Dermis microvascular lymphatic vessel endothelial cell (primary cell): ENCODE data around the gene NCEH1. TPM values are rescaled to one million over a fixed set of nuclear protein-coding genes. Genes with fewer than 3 reads are reported as not detected.
A peak's percentile ranks its signal among the peaks of the same experiment; 100 is the strongest.
"Not testable (repeated sequence)": the region's sequence is repeated elsewhere in the genome, so short reads cannot be mapped to it uniquely, and the experiment has no call there.

Experiments used
- DNase-seq, 2 donors: peaks; one replicate each; pipeline versions ENCODE4 v3.0.0 to v3.0.0-alpha.2; 2010; ENCODE audit warnings: low read depth in 2 of 2
- total RNA-seq: library from RNA; depleted of rRNA; stranded (reverse); fragments of >200 nt; gene quantifications from 2 replicates; pipeline ENCODE4 v1.2.1, GENCODE V29; 2014

The NCEH1 gene, protein sequence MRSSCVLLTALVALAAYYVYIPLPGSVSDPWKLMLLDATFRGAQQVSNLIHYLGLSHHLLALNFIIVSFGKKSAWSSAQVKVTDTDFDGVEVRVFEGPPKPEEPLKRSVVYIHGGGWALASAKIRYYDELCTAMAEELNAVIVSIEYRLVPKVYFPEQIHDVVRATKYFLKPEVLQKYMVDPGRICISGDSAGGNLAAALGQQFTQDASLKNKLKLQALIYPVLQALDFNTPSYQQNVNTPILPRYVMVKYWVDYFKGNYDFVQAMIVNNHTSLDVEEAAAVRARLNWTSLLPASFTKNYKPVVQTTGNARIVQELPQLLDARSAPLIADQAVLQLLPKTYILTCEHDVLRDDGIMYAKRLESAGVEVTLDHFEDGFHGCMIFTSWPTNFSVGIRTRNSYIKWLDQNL
- 3.2 and 4.4 TPM in 2 replicates for total RNA-seq

DNA sequence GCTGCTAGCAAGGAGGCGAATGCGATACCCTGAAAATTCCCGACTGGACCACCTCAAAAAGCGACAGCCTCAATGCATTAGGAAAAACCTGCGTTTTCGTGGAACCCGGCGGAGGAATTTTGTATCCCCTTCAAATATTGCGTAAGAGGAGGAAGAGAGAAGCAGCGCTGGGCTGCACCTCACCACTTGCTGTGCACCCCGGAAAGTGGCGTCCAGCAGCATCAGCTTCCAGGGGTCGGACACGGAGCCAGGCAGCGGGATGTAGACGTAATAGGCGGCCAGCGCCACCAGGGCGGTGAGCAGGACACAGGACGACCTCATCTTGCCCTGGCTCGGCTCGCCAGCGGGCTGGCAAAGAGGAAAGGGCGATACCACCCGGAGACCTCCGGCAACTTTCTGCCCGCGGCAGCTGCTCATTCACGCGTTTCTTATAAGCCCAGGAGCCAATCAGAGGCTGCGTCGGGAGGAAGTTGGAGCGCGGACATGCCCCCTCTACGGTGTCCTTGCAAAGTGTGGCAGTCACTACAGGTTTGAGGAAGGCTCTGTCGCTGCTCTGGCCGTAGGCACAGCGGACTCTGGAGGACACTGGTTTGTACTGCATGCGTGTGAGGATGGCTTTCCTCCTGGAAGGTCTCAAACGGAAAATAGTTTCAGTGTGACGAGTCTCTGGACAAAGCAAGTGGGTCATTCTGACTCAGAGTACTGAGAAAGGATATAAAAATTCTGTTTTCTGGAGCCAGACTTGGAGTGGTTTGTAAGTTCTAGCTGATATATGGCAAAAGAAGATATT, at the start of gene NCEH1:
Gene NCEH1 (minus strand): TSS at position 404 of the 790 bp plus-strand sequence. CDS start 83 bp downstream, at position 321.
- DNase-seq: peak; percentile 93 to 97

DNA sequence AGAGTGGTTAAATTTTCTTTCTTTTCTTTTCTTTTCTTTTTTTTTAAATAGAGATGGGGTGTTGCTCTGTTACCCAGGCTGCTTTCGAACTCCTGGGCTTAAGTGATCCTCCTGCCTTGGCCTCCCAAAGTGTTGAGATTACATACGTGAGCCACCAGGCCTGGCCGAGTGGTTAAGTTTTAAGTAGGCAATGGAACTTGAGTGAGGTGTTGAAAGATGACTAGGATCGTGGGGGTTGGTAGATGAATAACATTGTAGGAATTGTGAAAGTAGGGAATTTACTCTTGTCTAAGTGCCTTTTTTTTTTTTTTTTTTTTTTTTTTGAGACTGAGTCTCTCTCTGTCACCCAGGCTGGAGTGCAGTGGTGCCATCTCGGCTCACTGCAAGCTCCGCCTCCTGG, 49.5 kb upstream of the NCEH1 start:
- not testable (repeated sequence) for DNase-seq

DNA sequence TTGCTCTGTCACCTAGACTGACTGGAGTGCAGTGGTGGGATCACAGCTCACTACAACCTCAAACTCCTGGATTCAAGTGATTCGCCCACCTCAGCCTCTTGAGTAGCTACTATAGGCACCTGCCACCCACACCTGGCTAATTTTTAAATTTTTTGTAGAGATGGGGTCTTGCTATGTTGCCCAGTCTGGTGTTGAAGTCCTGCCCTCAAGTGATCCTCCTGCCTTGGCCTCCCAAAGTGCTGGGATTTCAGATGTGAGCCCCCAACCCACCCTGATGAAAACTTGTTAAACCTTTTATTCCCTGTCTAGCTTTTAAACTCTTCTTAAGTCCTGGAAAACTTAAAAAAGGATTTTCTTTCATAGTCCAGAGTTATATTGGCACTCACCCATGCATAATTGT, 42.3 kb upstream of the NCEH1 start:
- DNase-seq: no peak

DNA sequence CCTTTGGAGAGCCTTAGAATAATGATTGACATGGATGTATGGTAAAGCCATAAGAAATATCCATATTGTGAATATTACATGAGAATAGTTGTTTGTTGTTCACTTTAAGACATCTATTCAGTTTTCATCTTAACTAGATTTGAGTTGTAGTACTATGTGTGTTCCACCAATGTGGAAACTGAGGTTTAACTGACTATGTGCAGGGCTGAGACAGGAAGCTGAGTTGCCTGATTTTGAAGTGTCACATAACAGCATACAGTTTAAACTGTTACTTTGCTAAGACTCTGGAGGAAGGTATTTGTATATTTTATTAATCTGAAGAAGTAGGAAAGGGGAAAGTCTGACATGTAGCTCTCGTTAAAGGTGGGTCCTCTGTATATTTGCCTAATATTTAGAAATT, 41.8 kb upstream of the NCEH1 start:
- no peak for DNase-seq

DNA sequence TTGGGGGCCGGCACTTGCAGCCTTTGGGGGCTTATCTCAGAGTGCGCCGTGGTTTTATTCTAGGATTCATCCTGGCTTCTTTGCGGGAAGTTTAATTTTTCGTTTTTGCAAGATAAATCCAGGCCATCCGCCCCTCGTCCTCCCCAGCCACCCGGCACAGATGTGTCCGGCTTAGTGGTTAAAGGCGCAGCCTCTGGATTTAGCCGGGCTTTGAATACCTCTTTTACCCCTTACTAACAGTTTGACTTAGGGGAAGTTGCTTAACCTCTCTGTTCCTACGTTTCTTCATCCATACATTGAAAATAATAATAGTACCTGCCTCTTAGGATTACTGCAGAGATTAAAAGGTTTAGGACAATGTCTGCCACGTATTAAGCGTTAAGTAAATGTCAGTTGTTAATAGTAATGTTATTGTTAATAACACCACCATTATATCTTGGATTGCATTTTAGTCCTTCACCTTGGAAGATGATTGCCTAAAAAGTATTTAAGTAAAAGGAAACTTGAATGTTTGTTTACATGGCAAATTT, 40.4 kb upstream of the NCEH1 start:
- peak in 1 of 2 donors; percentile 40 for DNase-seq

DNA sequence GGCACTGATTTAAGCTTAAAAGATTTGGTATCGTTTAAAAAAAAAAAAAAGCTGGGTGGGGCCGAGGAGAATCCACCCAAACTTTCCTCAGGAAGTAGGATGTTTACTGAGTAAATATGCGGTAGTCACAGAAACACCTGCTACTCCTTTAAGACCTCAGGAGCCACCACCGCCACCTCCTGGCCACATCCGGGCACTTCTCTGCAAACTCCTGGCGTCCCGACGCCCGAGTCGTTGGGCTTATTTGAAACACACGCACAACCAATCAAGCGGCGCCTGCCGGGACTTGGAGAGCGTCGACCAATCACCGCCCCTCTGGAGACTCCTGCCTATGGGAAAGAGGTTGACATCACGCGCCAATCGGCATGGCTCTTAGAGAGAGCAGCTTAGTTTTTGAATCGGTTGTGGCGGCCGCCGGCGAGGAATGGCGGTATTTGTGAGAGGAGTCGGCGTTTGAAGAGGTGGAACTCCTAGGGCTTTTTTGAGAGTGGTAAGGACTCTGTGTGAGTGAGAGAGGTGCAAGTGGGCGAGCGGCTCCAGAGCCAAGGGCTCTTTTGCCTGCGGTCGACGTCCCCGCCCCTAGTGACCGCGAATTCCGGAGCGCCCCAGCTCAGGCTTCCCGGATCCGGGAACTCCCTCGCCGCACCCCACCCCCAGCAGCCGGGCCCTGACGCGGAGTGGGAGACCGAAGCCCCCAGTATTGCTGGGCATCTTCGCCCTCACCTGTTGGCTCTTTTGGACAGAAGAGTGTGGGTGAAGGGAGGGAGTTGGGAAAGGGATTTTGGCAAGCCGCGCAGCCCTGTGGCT, 39.7 kb upstream of the NCEH1 start, which contains the start of gene ECT2:
Gene ECT2 (plus strand): TSS at position 359 of the 807 bp plus-strand sequence. CDS start 3,805 bp downstream, outside the sequence.
- DNase-seq: peak; percentile 99 to 100

DNA sequence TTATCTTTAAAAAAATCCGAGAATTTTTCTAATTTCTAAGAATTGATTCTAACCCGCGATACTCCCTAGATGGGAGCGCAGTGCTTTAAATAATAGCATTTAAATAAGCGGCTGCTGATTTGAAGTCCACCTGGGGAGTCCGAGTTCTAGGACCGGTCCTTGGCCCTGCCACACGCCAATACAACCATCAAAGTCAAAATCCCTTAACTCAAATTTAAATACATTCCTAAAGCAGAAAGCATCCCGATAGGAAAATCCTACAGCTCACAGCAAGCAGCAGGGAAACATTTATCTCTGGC, 39.2 kb upstream of the NCEH1 start:
- DNase-seq: no peak

DNA sequence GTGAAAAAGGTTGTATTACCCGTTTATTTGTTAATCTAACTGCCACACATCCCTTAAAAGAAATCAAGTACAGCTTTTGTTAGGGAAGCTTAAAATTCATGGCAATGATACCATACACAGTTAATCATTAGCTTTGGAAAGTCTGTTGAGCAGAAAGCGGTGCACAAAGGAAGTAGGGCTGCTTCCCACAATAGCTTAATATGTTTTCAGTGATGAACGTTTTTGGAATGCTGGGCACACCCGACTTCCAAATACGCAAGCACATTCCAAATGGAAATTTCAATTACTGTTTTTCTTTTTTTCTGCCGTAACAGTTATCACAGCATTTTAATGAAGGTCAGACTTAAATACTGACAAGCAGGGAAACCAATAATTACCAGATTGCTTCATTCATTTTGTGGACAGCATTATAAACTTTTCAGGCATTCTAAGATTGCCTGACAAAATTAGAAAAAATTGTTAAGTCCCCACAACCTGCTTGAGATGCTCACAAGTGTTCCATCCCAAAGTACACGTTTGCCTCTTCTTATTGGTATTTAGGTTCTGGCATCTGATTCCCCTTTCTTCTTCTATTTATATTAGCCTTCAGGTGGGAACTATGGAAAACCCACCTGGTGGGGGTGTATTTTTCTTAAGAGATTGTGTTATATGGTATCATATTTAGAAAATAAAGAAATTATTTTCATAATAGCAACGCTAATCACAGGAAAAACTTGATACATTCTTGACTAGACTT, 38.5 kb upstream of the NCEH1 start:
- DNase-seq: peak; percentile 85 to 94

DNA sequence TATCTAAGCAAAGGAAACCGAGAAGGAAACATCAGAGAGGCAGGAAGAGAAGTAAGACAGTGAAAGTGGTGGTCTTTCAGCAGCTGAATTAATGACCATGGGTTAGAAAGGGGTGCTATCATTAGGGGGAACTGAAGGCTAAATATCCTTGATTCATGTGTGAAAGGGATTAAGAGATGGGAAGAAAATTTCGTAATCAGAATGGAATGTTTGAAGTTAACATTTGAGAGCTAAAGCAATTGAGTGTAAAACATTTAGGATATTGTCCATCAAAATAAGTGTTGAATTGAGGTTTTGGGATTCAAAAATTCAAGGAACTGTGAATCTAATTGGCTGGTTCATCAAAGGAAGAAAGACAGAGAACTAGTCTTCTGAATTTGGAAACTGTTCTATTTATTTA, 35.6 kb upstream of the NCEH1 start:
- no peak for DNase-seq

DNA sequence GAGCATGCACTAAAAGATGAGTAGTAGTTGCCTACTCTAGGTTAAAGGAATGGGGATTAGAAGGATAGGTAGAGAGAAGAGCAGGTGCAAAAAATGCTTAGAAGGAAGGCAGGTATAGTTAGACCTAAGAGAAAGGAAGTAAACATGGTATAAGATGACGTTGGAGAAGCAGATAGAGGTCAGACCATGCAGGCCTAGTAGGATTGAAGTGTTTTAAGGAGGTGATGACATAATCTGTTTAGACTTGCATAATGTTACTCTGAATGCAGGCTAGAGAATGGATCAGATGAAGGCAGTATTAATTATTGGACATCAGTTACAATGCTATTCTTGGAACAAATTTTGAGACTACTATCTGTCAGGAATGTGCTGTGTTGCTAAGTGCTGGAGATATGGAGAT, 28.6 kb upstream of the NCEH1 start:
- DNase-seq: no peak

DNA sequence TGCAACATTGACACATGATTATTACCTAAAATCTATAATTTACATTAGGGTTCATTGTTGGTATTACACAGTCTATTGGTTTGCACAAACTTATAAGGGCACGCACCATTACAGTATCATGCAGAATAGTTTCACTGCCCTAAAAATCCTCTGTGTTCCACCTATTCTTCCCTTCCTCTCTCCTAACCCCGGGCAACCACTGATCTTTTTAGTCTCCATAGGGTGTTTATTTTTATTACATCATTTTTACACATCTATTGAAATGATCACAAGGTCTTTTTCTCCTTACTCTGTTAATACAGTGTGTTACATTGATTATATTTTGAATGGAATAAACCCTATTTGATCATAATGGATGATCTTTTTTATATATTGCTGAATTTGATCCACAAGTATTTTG, 24.1 kb upstream of the NCEH1 start:
- DNase-seq: no peak

DNA sequence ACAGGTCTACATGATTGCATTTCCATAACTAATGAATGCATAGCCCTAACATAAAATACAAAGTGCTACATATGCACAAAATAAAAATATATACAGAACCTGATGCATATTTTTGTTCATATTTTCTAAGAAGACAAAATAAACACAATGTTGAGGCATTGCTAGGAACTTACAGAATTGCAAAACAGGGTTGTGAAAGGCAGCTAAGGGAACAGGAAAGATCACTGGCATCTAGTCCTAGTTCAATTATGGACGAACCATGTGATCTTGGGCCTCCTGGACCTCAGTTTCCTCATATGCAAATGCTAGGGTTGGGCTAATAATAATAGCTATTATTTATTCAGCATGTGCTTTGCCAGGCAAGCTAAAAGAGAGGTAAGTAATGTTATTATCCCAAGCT, 15.5 kb upstream of the NCEH1 start:
- no peak for DNase-seq

DNA sequence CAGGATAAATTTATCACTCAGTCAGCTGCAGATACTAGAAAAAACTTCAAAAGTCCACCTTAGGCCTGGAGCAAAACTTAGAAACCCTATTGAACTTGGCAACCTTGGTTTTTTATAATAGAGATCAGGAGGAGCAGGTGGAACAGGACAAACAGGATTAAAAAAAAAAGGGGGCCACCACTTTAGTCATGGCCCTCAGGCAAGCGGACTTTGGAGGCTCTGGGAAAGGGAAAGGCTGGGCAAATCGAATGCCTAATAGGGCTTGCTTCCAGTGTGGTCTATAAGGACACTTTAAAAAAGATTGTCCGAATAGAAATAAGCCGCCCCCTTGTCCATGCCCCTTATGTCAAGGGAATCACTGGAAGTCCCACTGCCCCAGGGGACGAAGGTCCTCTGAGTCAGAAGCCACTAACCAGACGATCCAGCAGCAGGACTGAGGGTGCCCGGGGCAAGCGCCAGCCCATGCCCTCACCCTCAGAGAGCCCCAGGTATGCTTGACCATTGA, 11.7 kb upstream of the NCEH1 start:
- not testable (repeated sequence) for DNase-seq

DNA sequence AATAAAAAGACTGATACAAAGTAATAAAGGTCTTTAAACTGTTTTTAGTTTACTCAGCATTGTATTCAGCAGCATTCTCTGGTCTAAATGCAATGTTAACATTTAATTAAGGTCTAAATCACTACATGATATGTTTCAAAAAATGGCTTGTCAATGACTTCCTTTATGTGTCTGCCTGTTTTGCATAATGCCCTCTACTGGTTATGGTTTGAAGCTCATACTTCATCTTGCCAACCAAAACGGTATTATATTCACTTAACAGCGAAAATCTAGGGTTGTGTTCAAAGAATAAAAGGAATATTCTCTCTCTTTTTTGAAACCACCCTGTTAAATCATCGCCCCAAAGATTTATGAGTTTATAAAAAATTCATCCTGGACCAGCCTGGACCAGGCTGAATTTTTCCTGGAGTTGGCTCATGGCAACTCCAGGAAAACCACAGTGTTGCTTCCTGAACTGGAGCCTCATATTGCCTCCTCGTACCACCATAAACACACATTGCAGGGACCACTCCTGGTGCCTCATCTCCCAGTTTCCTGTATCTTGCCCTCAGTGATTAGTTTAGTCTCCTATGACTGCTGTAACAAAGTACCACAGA, 6.7 kb upstream of the NCEH1 start:
- DNase-seq: peak; percentile 11 to 20

DNA sequence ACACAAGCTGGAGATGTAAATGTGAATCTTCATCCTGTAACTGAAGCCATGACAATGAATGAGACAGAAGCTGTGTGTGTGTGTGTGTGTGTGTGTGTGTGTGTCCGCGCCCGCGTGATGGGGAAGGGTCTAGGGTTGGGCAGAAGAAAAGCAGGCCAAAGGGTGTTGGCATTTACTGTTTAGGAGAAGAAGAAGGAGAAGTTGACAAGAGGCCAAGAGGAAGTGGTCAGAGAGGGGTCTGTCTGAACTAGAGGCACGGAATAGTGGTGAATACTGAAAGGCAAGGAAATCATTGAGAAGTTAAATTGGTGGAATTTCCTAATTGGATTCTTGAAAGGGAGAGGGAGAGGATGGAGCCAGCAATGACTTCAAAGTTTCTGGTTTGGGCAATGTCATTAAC, 5.6 kb upstream of the NCEH1 start:
- DNase-seq: no peak

DNA sequence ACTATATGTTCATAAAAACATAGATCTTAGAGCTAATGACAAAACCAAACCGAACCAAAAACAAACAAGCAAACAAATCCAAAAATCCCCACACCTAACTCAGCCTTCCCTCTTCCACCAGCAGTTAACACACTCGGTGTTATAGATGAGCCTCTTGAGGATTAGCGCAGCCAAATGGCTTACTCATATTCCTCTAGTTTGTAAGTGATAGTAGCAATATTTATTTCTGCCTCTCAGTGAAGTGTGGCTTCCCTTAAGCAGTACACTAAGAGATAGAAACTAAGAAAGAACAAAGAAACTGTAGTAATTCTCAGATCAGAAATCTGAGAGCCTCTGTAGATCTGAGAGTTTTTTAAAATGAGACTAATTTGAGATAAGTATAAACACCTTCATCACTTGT, 2.4 kb upstream of the NCEH1 start:
- DNase-seq: no peak

DNA sequence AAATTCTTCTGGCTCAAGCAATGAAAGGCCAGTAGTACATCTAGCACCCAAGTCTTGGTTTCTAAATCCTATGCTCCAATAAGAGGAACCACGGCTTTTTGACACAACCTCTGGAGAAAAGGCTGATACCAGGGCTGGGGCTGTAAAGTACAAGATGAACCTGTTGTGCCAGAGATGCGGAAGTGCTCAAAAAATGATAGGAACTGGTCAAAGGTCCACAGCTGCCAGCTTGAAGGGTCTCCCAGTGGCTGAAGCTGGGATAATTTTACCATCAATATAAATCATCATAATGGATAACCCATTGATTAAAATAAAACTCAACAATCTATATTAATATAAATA, 558 bp upstream of the NCEH1 start:
- DNase-seq: no peak

DNA sequence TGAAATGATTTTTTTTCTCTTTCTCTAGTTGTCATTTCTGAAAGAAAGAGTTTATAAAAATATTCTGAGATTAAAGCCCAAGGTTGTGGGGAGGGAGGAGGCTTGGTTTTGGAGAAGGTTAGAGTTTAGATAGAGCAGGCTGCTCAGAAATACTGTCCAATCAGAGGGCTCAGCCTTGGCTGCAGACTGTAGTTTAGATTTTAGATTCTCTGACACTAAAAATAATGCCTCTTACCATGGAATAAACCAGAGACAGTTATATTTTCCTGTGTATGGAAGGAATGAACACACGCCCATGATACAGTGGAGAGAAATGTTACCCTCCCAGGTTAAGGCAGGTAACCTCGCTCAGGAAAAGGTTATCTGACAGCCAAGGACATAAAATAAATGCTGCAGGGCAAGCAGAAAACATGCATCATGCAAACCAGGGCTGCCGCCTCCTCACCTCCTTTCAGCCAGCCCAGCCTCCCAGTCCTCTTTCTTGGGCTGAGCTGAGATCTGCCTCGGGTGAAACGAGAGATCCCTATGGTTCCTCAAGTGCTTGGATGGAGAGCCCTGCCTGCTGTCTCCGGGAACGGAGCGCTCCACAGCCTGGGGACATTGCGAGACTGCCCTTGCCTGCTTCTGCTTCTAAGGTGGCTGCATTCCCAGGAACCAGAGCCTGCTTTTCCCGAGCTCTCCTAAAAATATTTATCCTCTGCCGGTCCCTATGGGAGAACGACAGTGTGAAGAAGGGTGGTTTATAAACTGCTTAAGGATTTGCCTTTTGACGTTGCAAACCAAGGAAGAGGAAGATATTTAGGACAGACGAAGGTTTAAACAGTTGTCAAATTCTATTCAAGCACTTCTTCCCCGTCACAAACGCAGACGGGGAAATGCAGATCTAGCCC, 848 bp downstream of the NCEH1 start:
- DNase-seq: peak in 1 of 2 donors; percentile 23
